Spleen (tissue), 11 donors: ENCODE data around the gene TXN2. TPM values are rescaled to one million over a fixed set of nuclear protein-coding genes. Genes with fewer than 3 reads are reported as not detected.
"Not testable (repeated sequence)": the region's sequence is repeated elsewhere in the genome, so short reads cannot be mapped to it uniquely, and the experiment has no call there.

Source experiments
- DNase-seq: peaks from one replicate; pipeline ENCODE4 v3.0.0-alpha.2; 2020
- H3K27ac ChIP-seq, 8 donors: fragments of 200-600 bp; sonication (generic) in 7 of 8; 1 replicate in 4 of 8; 2 replicates in 4 of 8; pipeline versions ENCODE4 v1.5.0 to v1.8.0; 2016 to 2021; ENCODE audit warnings: inconsistent platforms in 4 of 8, mild to moderate bottlenecking in 4 of 8, moderate library complexity in 1 of 8
- H3K27me3 ChIP-seq, 7 donors: fragments of 200-600 bp; sonication (generic) in 6 of 7; replicated peaks in 1 of 7; 1 replicate in 4 of 7; 2 replicates in 3 of 7; pipeline versions ENCODE4 v1.5.0 to v1.8.0; 2016 to 2021; ENCODE audit warnings: inconsistent platforms in 3 of 7, mild to moderate bottlenecking in 1 of 7
- H3K36me3 ChIP-seq, 6 donors: fragments of 200-600 bp; sonication (generic) in 5 of 6; 1 replicate in 4 of 6; 2 replicates in 2 of 6; pipeline versions ENCODE4 v1.5.0 to v1.8.0; 2016 to 2021; ENCODE audit warnings: inconsistent platforms in 2 of 6
- H3K4me1 ChIP-seq, 6 donors: fragments of 200-600 bp; sonication (generic) in 5 of 6; 1 replicate in 3 of 6; 2 replicates in 3 of 6; pipeline versions ENCODE4 v1.5.0 to v1.8.0; 2016 to 2021; ENCODE audit warnings: inconsistent platforms in 3 of 6
- H3K4me3 ChIP-seq, 8 donors: fragments of 200-600 bp; sonication (generic) in 7 of 8; 1 replicate in 4 of 8; 2 replicates in 4 of 8; pipeline versions ENCODE4 v1.5.0 to v1.8.0; 2016 to 2021; ENCODE audit warnings: inconsistent platforms in 4 of 8, mild to moderate bottlenecking in 4 of 8, moderate library complexity in 2 of 8
- H3K9me3 ChIP-seq, 8 donors: fragments of 200-600 bp; sonication (generic) in 7 of 8; 1 replicate in 4 of 8; 2 replicates in 4 of 8; pipeline versions ENCODE4 v1.5.0 to v1.8.0; 2016 to 2021; ENCODE audit warnings: inconsistent platforms in 4 of 8
- CTCF ChIP-seq, 11 experiments: fragments of 200-600 bp in 7 of 11; fragments of 450-650 bp in 4 of 11; sonication (generic) in 4 of 11; IDR thresholded peaks in 8 of 11; conservative IDR thresholded peaks in 3 of 11; 1 replicate in 7 of 11; 2 replicates in 4 of 11; pipeline versions ENCODE4 v1.4.0 to v1.8.0; 2016 to 2021; ENCODE audit warnings: antibody characterized with exemption in 11 of 11, inconsistent platforms in 4 of 11, mild to moderate bottlenecking in 1 of 11
- POLR2A ChIP-seq, 3 donors: fragments of 450-650 bp; IDR thresholded peaks; one replicate each; pipeline ENCODE4 v1.5.1; 2017; ENCODE audit warnings: antibody characterized with exemption in 3 of 3, mild to moderate bottlenecking in 1 of 3
- POLR2AphosphoS5 ChIP-seq, 3 donors: sonication (generic); formaldehyde crosslinking; IDR thresholded peaks; one replicate each; pipeline ENCODE4 v1.5.1; 2017; ENCODE audit warnings: antibody characterized with exemption in 3 of 3
- WGBS, 5 donors: extraction: QIAGEN DNeasy Blood & Tissue Kit in 3 of 5; methylation state at CpG; one replicate each; pipeline versions ENCODE4 v1.1.5 to v1.1.7; 2013 to 2018; 5-methylcytosine and 5-hydroxymethylcytosine counted together
- intact Hi-C: fragments of 100-400 bp; cut with DNase I; formaldehyde crosslinking; loops from one replicate; pipeline ENCODE4 v1.15.0; 2023; ENCODE audit warnings: low total_unique reads
- polyA plus RNA-seq, 3 donors: library from polyadenylated mRNA; stranded (reverse); fragments of 200-250 nt; gene quantifications; one replicate each; pipeline ENCODE4 v1.2.1, GENCODE V29; 2013
- total RNA-seq, 7 donors: library from RNA; depleted of rRNA in 3 of 7; stranded (reverse); fragments of >200 nt in 3 of 7; fragmentation: NEBNext Ultra II Directional in 4 of 7; extraction: Animal tissue kit (Norgen Biotek cat#: 25700) in 4 of 7; gene quantifications; one replicate each; pipeline versions ENCODE4 v1.1.0 to v1.2.1, GENCODE V29; 2016 to 2021
- donor health status: healthy with polysubstance abuse.
- donor health status: DM: no; HTN: no; CAD: no; lungs with moderate emphysema.
- donor health status: DM: no; HTN: no; CAD: no.
- donor health status: Bipolar disorder and iron deficiency.
- donor health status: healthy.
- donor health status: DM: no; HTN: no; CAD: no.
- donor health status: DM: yes; HTN: yes; CAD: no.

The TXN2 gene
- total and polyA plus RNA-seq, 10 donors, result 52.6 to 105 (median 68.7) TPM

- no peaks in the 10 kb centered on the region for H3K27me3 ChIP-seq
- H3K9me3 ChIP-seq, result no peaks in the 10 kb centered on the region
- no peak for DNase-seq
- no peak overlapping the region for H3K27ac ChIP-seq
- intact Hi-C loops, result no loop called here
- TF ChIP-seq POLR2AphosphoS5 (IDR thresholded peaks at IDR 0.05), result no peak
- TF ChIP-seq POLR2A (IDR thresholded peaks at IDR 0.05), result no peak
- no peak for TF ChIP-seq CTCF (IDR thresholded peaks at IDR 0.05 in 8 of 11, conservative IDR thresholded peaks at IDR 0.05 in 3 of 11)
- peaks cover 12 to 100% (median 96%) of the 10 kb centered on the region in 6 donors for H3K36me3 ChIP-seq
- H3K4me3 ChIP-seq, result no peak overlapping the region
- 90 to 97% (median 93%) methylated on average over 6 of the region's 6 CpGs for WGBS, 5 donors
- peaks cover 5 to 41% (median 19%) of the 10 kb centered on the region in 6 donors for H3K4me1 ChIP-seq
Observed at GRCh38 chr22:36522662-36523061, 41.2 kb upstream of the TXN2 start.

GRCh38 chr22:36520423-36520822 is 39.0 kb upstream of the TXN2 start:
- peaks cover 22 to 100% (median 100%) of the 10 kb centered on the region in 6 donors for H3K36me3 ChIP-seq
- H3K4me1 ChIP-seq, result peaks cover 0 to 25% (median 7%) of the 10 kb centered on the region in 6 donors
- no peaks in the 10 kb centered on the region for H3K27me3 ChIP-seq
- no peak for DNase-seq
- 55 to 80% (median 67%) methylated on average over 3 of the region's 3 CpGs for WGBS, 5 donors
- no peaks in the 10 kb centered on the region for H3K9me3 ChIP-seq
- no peak for TF ChIP-seq POLR2AphosphoS5 (IDR thresholded peaks at IDR 0.05)
- TF ChIP-seq POLR2A (IDR thresholded peaks at IDR 0.05), result no peak
- no peak for TF ChIP-seq CTCF (IDR thresholded peaks at IDR 0.05 in 8 of 11, conservative IDR thresholded peaks at IDR 0.05 in 3 of 11)
- no peak overlapping the region for H3K4me3 ChIP-seq
- H3K27ac ChIP-seq, result peak overlapping the region in 4 of 8 donors; percentile 15 to 54 (median 46)
- intact Hi-C loops, result no loop called here

- 63 to 81% (median 76%) methylated on average over 2 of the region's 2 CpGs for WGBS, 5 donors
- H3K4me3 ChIP-seq, DNase-seq, H3K9me3 ChIP-seq, H3K27me3 ChIP-seq, intact Hi-C loops: not testable (repeated sequence)
- Histone ChIP-seq H3K36me3 (peaks cover 25 to 100% (median 100%) of the 10 kb centered on the region in 6 donors), H3K4me1 (peaks cover 0 to 25% (median 7%) of the 10 kb centered on the region in 6 donors), H3K27ac (peak overlapping the region in 4 of 8 donors; percentile 15 to 54 (median 46))
Observed at GRCh38 chr22:36519906-36520305, 38.5 kb upstream of the TXN2 start.

- no peaks in the 10 kb centered on the region for H3K27me3 ChIP-seq
- H3K4me1 ChIP-seq, result peaks cover 0 to 26% (median 2%) of the 10 kb centered on the region in 6 donors
- 87 to 95% (median 91%) methylated on average over 1 of the region's 1 CpG for WGBS, 5 donors
- peaks cover 25 to 100% (median 97%) of the 10 kb centered on the region in 6 donors for H3K36me3 ChIP-seq
- no peak overlapping the region for H3K4me3 ChIP-seq
- intact Hi-C loops, result no loop called here
- TF ChIP-seq POLR2A (IDR thresholded peaks at IDR 0.05) (no peak), POLR2AphosphoS5 (IDR thresholded peaks at IDR 0.05) (no peak), CTCF (IDR thresholded peaks at IDR 0.05 in 8 of 11, conservative IDR thresholded peaks at IDR 0.05 in 3 of 11) (no peak)
- DNase-seq, result no peak
- H3K9me3 ChIP-seq, result no peaks in the 10 kb centered on the region
- peak overlapping the region in 2 of 8 donors; percentile 22 to 37 for H3K27ac ChIP-seq
Observed at GRCh38 chr22:36514766-36515165, 33.3 kb upstream of the TXN2 start.
